GM19025 (cell line): ENCODE data around the gene ZNF880.
"Not testable (repeated sequence)": the region's sequence is repeated elsewhere in the genome, so short reads cannot be mapped to it uniquely, and the experiment has no call there.

ENCODE experiments used
- ATAC-seq: cut with Tn5 transposase; IDR thresholded peaks from one replicate; pipeline ENCODE4 v1.9.1; 2021; ENCODE audit warnings: mild to moderate bottlenecking, low read depth, moderate library complexity; ENCODE audit not compliant: unreplicated experiment

ZNF880 gene

GRCh38 chr19:52369559-52370340 lies at the start of gene ZNF880:
ZNF880 (plus strand) TSS chr19:52369923; CDS start chr19:52369966, 43 bp downstream.
- peak; percentile 94 for ATAC-seq

- ATAC-seq = no peak
Measured at GRCh38 chr19:52322429-52322828, 47.3 kb upstream of the ZNF880 start.

DNA sequence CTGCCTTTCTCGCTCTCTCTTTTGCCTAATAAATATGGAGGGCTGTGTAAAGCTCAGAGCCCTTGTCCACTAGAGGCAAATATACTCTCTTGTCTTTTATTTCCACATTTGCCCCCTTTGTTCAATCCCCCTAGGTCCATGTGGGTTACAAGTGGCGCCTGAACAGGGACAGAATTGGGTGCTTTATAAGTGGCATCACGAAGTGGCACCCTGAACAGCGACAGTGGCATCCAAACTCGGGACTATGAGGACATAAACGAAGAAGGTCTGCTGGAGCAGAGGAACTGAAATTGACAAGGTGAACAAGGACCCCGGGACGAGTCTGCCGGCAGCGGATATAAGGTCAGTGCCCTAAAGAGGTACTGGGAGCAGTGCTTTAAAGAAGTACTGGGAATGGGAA lies 38.0 kb upstream of the ZNF880 start:
- ATAC-seq = no peak

DNA sequence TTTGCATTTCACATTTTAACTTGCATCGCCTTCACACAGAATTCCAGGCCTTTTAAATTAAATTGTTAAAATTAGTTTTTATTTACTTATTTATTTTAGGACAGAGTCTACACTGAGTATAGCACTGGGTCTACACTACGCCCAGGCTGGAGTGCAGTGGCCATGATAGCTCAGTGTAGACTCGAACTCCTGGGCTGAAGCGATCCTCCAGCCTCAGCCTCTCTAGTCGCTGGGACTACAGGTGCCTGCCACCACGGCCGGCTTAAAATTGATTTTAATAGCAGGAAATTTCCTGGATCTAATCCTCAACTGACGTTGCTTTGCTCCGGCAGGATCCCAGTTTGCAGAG lies 34.0 kb upstream of the ZNF880 start:
- no peak for ATAC-seq

DNA sequence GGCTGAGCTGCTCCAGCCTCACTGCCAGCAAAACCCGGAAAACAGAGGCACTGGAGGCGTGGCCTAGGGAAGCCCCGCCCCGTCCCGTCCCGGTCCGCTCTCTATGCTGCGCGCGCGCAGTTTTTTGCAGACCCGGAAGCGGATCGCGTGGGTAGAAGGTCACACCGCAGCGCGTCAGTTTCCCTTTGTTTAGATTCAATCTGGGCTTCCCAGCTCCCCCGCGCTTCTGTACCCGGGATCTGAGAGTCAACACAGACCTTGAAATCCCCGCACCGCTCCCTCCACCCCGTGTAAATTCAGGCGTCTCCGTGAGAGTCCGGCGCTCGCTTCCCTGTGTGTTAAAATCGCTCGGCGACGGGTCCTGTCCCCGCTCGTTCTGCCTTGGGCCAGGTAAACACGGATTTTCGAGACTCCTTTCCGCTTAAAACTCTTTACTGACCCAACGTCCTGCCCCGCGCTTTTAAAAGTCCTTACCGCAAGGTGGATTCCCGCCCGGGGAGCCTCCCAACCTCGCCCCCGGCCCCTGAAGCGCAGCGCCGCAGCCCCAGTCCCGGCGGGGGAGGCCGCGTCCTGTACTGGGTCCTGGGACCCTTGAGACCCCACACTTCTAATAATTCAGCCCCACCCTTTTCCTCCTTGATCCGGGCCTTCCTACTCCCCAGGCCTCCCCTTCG lies 33.5 kb upstream of the ZNF880 start, which contains the start of gene ZNF610:
Gene ZNF610, plus strand, starts transcription at position 127 of the 674 bp plus-strand sequence. CDS start 12,930 bp downstream, outside the sequence.
- peak; percentile 67 for ATAC-seq

GRCh38 chr19:52336791-52337381 lies 32.8 kb upstream of the ZNF880 start:
- no peak for ATAC-seq

DNA sequence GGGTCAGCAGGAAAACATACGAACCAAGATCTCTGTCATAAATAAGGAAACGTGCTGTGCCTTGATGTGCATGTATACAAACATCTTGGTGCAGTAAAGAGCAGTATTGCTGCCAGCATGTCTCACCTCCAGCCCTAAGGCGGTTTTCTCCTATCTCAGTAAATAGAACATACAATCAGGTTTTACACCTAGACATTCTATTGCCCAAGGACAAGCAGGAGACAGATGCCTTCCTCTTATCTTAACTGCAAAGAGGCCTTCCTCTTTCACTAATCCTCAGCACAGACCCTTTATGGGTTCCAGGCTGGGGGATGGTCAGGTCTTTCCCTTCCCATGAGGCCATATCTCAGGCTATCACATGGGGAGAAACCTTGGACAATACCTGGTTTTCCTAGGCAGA lies 30.7 kb upstream of the ZNF880 start:
- ATAC-seq = not testable (repeated sequence)

GRCh38 chr19:52343548-52343947 lies 26.2 kb upstream of the ZNF880 start:
- ATAC-seq = no peak

- no peak for ATAC-seq
Measured at GRCh38 chr19:52345162-52345561, 24.6 kb upstream of the ZNF880 start.

DNA sequence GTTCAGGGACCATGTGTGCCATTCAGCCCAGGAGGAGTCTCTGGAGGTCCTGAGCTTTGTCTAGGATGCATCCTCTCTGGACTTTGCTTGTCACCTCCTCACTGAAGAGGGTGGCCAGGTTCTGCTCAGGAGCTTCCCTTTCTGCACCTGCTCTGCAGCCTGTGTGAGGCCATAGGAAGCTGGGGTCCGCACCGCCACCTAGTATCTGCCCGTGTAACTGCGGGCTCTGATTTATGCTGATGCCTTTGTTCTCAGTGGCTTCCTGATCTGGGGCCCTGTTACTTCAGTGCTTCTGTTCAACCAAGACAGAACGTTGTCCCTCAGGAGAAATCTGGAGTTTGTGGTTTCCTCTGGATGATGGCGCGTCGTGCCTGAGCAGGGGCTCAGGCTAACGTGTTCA lies 18.2 kb upstream of the ZNF880 start:
- ATAC-seq = no peak

DNA sequence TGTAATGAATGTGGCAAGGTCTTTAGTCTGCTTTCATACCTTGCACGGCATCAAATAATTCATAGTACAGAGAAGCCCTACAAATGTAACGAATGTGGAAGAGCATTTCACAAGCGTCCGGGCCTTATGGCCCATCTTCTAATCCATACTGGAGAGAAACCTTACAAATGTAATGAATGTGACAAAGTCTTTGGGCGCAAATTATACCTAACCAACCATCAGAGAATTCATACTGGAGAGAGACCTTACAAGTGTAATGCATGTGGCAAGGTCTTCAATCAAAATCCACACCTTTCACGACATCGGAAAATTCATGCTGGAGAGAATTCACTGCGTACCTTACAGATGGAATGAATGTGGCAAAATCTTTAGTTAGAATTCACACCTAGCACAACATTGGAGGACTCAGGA lies 3.3 kb upstream of the ZNF880 start:
- no peak for ATAC-seq

DNA sequence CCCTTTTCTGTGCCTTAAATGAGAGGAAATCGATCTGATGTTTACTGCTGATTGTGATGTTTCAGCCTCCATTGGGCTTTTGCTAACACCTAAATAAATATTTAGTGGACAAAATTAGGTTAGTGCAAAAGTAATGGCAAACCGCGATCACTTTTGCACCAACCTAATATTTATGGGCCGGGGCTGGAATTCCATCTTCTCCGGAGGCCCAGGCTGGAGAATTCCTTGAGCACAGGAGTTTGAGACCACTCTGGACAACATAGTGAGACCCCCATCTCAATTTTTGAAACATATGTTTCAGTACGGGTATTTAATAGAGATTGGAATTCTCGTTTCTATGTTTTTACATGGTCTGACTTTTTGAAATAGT lies 603 bp downstream of the ZNF880 start:
- ATAC-seq = no peak

- ATAC-seq = no peak
Measured at GRCh38 chr19:52391135-52391534, 21.4 kb downstream of the ZNF880 start.

DNA sequence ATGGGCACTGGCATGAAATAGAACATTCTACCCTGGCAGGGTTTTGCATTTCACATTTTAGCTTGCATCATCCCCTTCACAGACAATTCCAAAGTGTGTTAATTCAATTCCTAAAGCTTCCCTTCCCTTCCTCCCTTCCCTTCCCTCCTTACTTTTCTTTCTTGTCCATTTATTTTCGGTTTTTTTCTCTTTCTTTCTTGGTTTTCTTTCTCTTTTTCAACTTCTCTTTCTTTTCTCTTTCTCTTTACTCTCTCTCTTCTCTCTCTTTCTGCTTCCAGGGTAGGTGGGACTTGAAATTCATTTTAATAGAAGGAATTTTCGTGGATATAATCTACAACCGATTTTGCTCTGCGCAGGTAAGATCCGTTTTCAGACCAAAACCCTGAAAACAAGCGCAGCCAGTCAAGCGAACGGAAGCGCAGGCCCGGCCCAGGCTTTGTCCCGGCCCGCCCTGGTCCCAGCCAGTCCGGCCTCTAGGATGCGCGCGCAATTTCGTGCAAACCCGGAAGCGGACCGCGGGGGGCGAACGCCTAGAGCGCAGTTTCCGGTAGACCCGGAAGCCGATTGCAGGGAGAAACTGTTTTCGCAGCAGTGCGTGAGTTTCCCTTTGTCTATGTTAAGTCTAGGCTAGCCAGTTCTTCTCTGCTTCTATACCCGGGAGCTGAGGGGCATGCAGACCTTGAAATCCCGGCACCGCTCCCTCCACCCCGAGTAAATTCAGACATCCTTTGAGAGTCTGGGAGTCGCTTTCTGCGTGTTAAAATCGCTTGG lies 27.8 kb downstream of the ZNF880 start, which contains the start of gene ZNF528:
Gene ZNF528, plus strand, starts transcription at position 540 of the 771 bp plus-strand sequence. CDS start 4,165 bp downstream, outside the sequence.
- no peak for ATAC-seq

GRCh38 chr19:52398081-52398441 lies 28.3 kb downstream of the ZNF880 start:
- no peak for ATAC-seq

DNA sequence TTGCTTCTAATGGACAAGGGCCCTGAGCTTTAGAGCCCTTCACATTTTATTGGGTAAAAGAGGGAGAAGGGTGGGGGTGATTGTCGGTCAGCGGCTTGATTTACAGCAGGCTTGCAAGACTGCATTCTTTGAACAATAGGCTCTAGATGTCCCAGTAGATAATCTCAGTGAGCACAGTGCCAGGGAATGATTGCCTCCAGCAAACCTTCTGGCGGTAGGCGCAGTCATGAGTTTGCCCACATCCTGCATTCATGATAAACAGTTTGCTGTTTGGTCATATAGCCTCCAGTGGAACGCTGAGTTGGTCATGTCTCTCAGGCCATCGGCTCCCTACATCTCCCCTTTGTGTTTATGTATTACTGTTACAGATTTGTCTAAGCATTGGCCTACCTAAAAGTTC lies 40.6 kb downstream of the ZNF880 start:
- no peak for ATAC-seq

GRCh38 chr19:52415711-52416110 lies 46.0 kb downstream of the ZNF880 start:
- ATAC-seq = no peak

DNA sequence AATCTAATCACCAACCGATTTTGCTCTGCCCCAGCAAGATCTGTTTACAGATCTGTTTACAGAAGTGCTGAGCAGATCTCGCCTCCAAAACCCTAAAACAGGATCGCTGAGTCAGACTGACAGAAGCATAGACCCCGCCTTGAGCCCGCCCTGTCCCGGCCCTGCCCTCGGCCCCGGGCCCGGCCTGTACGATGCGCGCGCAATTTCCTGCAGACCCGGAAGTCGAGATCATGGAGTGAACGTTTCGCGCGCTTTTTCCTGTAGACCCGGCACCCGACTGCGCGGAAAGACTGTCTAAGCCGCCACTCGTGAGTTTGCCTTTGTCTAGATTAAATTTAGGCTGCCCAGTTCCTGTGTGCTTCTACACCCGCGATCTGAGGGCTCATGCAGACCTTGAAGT lies 59.2 kb downstream of the ZNF880 start, which contains the start of gene ZNF534:
Gene ZNF534, plus strand, starts transcription at position 212 of the 400 bp plus-strand sequence. CDS start 2,327 bp downstream, outside the sequence.
- ATAC-seq = no peak
